ENCODE data around the gene CEP72. TPM values are rescaled to one million over a fixed set of nuclear protein-coding genes. Genes with fewer than 3 reads are reported as not detected.
A peak's percentile ranks its signal among the peaks of the same experiment; 100 is the strongest.

Gene CEP72
- total RNA-seq, 1 donor from 2014 or later = 0.32 TPM

DNA sequence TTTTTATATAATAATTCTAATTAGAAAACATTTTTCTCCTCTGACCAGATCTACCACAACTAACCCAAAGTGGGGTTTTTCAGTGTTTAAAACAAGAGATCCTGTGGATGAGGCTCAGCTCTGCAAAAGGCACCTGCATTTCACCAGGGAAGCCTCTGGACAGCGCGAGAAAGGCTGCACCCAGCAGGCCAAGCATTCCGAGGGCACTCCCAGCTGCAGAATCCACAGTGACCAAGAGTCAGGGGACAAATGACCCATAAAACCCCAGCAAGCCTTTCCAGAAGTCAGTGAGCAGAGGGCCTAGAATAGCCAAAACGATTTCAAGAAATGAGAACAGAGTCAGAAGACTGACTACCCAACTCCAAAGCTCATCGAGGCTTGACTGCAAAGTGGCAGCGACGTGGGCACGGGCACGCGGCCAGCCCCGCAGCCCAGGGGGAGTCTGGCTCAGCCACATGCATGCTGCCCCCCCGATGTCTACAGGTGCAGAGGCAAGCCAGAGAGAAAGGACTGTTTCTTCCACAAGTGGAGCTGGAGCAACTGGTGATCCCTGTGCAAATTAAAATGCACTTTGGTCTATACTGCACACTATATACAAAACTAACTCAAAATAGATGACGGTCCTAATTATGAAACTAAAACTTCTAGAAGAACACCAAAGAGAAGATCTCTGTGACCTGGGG is 54.8 kb downstream of the CEP72 start:
- intact Hi-C loops (cut with DNase I) = loop anchor here (10.0 kb wide), 1 partner anchor 52 kb away; the partner anchor contains the start of gene CEP72
- H3K27ac ChIP-seq = no peak overlapping the region
- H3K27me3 ChIP-seq = no peaks in the 10 kb centered on the region
- H3K4me1 ChIP-seq = peaks cover 3 to 5% of the 10 kb centered on the region in 2 donors
- H3K36me3 ChIP-seq = peaks cover 19 to 46% of the 10 kb centered on the region in 2 donors
- DNase-seq (ENCODE audit: low spot score in 2 of 2) = no peak
- TF ChIP-seq, protein P1, sequence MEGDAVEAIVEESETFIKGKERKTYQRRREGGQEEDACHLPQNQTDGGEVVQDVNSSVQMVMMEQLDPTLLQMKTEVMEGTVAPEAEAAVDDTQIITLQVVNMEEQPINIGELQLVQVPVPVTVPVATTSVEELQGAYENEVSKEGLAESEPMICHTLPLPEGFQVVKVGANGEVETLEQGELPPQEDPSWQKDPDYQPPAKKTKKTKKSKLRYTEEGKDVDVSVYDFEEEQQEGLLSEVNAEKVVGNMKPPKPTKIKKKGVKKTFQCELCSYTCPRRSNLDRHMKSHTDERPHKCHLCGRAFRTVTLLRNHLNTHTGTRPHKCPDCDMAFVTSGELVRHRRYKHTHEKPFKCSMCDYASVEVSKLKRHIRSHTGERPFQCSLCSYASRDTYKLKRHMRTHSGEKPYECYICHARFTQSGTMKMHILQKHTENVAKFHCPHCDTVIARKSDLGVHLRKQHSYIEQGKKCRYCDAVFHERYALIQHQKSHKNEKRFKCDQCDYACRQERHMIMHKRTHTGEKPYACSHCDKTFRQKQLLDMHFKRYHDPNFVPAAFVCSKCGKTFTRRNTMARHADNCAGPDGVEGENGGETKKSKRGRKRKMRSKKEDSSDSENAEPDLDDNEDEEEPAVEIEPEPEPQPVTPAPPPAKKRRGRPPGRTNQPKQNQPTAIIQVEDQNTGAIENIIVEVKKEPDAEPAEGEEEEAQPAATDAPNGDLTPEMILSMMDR (IDR thresholded peaks at IDR 0.05) = no peak
- H3K4me3 ChIP-seq = no peak overlapping the region
- H3K9me3 ChIP-seq = peaks cover 0 to 2% of the 10 kb centered on the region in 2 donors

DNA sequence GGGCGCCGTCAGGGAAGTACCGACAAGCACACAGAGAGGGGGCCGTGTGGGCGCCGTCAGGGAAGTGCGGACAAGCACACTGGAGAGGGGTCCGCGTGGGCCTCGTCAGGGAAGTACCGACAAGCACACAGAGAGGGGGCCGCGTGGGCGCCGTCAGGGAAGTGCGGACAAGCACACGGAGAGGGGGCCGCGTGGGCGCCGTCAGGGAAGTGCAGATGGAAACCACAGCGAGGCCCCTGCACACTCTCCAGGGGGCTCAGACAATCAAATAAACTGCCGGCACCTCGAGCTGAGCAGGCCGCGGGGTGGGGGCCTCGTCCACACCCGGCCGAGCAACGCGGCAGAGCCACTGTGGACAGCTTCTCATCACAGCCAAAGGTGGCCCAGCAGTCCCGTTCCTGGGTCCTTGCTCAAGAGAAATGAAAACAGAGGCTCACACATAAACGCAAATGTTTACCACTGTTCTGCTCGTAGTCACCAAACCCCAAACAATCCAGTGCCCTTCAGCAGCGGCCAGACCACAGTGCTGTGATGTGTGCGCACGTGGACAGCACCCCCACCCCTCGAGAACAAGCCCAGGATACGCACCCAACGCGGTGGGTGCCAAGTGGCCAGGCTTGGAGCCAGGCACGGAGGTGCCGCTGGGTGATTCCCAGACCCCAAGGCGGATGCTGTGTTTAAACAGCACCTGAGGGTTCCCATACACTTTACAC is 56.3 kb downstream of the CEP72 start:
- Histone ChIP-seq H3K36me3 (peaks cover 15 to 31% of the 10 kb centered on the region in 2 donors), H3K9me3 (peaks cover 0 to under 1% of the 10 kb centered on the region in 2 donors), H3K27me3 (no peaks in the 10 kb centered on the region), H3K27ac (no peak overlapping the region), H3K4me1 (peaks cover 10 to 20% of the 10 kb centered on the region in 2 donors), H3K4me3 (no peak overlapping the region)
- TF ChIP-seq, protein P1 (IDR thresholded peaks at IDR 0.05) = no peak
- DNase-seq (ENCODE audit: low spot score in 2 of 2) = no peak
- intact Hi-C loops (cut with DNase I) = loop anchor here (10.0 kb wide), 1 partner anchor 54 kb away; the partner anchor contains the start of gene CEP72

GRCh38 chr5:669111-669841 is 57.1 kb downstream of the CEP72 start:
- Histone ChIP-seq H3K27me3 (no peaks in the 10 kb centered on the region), H3K27ac (no peak overlapping the region), H3K9me3 (no peaks in the 10 kb centered on the region), H3K4me1 (peaks cover 10 to 29% of the 10 kb centered on the region in 2 donors), H3K4me3 (no peak overlapping the region), H3K36me3 (peaks cover 7 to 23% of the 10 kb centered on the region in 2 donors)
- intact Hi-C loops (cut with DNase I) = loop anchor here (10.0 kb wide), 1 partner anchor 54 kb away; the partner anchor contains the start of gene CEP72
- TF ChIP-seq, protein P1 (IDR thresholded peaks at IDR 0.05) = peak; percentile 32 to 62 (median 60)
- no peak for DNase-seq (ENCODE audit: low spot score in 2 of 2)

DNA sequence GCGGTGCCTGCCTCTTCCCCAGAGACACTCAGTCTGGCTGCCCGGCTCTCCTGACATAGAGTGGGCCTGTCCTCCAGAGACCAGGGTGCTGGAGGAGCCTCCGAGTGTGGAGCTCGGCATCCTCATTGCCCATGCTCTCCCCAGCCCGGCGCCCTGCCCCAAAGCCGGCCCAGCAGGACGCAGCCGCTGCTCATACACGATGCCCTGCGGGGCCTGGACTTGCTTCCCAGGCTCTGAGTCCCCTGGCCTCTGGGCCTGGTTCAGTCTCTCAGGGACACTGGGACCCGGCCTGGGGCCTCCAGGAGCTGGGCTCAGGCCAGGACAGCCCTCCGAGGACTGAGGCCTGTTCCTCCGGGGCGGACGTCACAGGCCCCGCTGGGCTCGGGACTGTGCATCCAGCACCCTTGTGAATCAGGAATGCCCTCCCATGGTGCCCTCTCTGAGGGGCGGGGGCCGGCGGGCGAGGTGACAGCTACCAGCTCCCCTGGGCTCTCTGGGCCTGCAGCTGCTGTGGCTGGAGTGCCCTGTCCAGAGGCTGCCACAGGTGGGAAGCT is 57.8 kb downstream of the CEP72 start:
- intact Hi-C loops (cut with DNase I) = loop anchor here (2.0 to 10.0 kb wide), 3 partner anchors 55 to 233 kb away; partner anchors contain the start of genes CEP72 and ZDHHC11B
- no peaks in the 10 kb centered on the region for H3K27me3 ChIP-seq
- no peak overlapping the region for H3K27ac ChIP-seq
- H3K4me3 ChIP-seq = no peak overlapping the region
- TF ChIP-seq, protein P1 (IDR thresholded peaks at IDR 0.05) = no peak
- DNase-seq (ENCODE audit: low spot score in 2 of 2) = no peak
- H3K36me3 ChIP-seq = peaks cover under 1 to 16% of the 10 kb centered on the region in 2 donors
- H3K4me1 ChIP-seq = peaks cover 14 to 33% of the 10 kb centered on the region in 2 donors
- H3K9me3 ChIP-seq = no peaks in the 10 kb centered on the region

All from ascending aorta (tissue), 2 donors.